NCI-H2196 treated with DMSO at 0.1 percent for 48 hours (cell line): ENCODE results near the gene DNASE2B.

Experiments
- DNase-seq: peaks from one replicate; lab custom pipeline; 2025; ENCODE audit not compliant: unreplicated experiment; lab: John Stamatoyannopoulos, UW

Gene DNASE2B, protein sequence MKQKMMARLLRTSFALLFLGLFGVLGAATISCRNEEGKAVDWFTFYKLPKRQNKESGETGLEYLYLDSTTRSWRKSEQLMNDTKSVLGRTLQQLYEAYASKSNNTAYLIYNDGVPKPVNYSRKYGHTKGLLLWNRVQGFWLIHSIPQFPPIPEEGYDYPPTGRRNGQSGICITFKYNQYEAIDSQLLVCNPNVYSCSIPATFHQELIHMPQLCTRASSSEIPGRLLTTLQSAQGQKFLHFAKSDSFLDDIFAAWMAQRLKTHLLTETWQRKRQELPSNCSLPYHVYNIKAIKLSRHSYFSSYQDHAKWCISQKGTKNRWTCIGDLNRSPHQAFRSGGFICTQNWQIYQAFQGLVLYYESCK

DNA sequence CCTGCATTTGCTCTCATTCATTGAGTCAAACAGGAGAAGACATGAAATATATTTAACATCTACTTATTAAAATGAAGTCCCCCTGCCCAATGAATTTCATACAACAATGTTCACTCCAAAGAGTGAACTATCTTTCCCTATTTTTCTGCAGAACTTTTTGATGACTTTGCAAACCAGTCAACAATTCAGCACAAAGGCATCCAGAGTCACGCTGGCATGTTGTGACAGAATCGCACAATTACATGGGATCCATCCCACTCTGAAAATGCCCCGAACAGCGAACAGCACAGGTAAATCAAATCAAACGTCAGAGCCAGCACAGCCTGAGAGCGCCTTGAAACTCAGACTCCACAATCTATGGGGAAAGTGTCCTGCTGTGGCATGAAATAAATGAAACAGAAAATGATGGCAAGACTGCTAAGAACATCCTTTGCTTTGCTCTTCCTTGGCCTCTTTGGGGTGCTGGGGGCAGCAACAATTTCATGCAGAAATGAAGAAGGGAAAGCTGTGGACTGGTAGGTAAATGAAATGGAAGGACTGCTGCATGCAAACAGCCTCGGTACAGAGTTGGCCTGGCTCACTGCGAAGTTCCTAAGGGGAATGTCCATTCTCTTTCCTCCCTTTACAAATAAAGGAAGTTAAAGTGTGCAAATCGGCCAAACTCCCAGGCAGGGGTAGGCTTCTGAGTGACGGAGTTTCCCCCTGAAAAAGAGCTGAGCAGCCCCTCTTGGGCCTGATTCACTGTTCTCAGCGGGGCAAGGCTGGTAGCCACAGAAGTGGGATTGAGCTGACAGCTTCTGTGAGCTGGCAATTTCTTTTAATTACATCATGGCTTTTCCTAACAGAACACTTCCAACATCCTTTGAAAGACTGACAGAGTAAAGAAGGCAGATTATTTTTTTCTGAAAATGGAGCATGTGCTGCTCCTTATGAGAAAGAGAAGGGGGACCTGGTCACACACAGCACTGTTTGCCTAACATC lies at the start of gene DNASE2B:
DNASE2B (plus strand) TSS at position 310 of the 981 bp plus-strand sequence; CDS start at position 391, 81 bp downstream.
- DNase-seq = no peak

- no peak for DNase-seq
Observed at GRCh38 chr1:84348759-84349158, 49.5 kb upstream of the DNASE2B start.

GRCh38 chr1:84350104-84350503 lies 48.2 kb upstream of the DNASE2B start:
- no peak for DNase-seq

DNA sequence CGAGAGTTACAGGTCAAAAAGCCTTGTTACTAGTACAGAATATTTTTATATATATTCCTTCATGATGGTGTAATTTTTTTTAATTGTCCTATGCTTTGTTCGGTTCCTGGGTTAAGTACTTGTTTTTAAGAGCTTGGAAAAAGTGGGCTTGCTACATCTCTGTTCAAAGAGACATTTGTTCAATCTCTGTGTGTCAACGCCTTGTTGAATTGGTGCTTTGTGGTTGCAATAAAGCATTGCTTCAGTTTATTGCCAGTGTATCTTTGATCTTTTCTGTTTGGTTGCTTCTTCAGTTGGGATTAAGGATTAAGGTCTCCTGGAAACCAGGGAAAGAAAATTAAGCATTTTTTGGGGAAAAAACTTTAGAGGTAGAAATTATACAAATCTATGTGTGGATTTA lies 47.7 kb upstream of the DNASE2B start:
- DNase-seq = no peak

- DNase-seq = no peak
Observed at GRCh38 chr1:84352298-84353106, 45.8 kb upstream of the DNASE2B start.

DNA sequence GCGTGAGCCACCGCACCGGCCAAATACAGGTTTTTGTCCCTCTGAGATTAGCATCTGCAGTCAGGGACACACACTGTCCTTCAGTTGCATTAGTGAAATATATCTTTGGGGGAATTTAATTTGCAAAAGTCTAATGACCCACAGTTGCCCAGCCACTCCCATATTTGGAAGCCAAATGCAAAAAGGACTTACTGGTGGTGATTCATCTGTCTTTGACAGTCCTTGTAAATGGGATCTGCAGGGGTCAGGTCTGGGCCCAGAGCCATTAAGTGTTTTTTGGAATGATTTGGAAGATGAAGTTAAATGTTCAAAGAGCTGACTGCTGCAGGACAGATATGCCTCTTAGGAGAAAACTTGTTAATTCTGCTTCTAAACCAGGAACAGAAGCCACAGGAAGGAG lies 44.6 kb upstream of the DNASE2B start:
- DNase-seq = no peak

- no peak for DNase-seq
Observed at GRCh38 chr1:84355556-84355955, 42.7 kb upstream of the DNASE2B start.

DNA sequence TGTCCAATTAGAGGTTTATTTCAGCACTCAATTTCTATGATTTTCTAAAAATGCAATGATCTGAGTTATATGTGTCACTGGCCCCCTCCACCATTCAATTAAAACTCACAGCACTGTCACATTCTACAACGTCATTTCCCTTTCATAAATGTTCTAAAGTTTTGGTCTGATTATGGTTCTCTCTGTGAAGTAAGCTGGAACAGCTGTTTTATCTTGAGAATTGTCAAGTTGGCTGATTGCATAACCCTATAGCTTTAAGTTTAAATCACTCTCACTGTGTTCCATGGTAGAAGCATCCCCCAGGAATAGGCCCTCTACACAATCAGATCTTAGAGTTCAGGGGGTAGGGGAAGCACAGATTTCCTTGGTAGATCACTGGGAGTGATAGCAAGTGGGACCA lies 41.4 kb upstream of the DNASE2B start:
- no peak for DNase-seq

GRCh38 chr1:84358695-84359094 lies 39.6 kb upstream of the DNASE2B start:
- DNase-seq = no peak

- no peak for DNase-seq
Observed at GRCh38 chr1:84360316-84360715, 38.0 kb upstream of the DNASE2B start.

- DNase-seq = no peak
Observed at GRCh38 chr1:84361796-84362195, 36.5 kb upstream of the DNASE2B start.

DNA sequence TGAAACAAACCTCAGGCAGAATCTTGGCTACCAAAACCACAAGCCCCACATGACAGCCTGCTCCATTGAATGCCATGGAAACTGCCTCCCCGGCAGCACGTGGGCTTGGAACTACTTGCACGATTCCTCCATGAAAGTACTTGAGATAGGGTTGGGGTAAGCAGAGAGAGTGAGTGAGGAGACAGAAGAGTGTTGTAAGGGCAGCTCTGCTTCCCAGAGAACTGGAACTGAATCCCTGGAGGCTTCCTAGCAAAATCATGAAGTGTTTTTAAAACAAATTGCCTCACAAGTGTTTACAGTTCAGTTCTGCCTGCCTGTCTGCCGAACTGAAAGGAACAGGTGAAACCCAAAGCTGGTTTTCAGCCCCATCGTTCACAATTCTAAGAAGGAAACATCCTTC lies 35.3 kb upstream of the DNASE2B start:
- DNase-seq = peak; percentile 28

DNA sequence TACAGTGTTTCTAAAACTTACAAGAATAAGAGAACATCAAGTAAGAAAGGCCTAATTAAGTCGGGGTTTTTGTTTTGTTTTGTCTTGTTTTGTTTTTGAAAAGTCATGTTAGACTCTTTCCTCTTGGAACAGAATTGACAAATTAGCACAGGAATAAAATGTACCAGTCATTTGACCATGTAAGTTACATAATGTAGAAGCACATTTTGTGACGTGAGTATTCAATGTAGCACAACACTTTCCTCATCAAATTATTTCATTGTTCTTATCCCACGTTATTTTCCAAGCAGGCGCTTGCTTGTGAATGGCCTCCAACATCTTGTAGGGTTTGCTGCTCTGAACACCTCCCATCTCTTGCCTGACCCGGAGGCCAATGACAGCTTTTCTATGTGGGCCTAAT lies 34.7 kb upstream of the DNASE2B start:
- DNase-seq = no peak

DNA sequence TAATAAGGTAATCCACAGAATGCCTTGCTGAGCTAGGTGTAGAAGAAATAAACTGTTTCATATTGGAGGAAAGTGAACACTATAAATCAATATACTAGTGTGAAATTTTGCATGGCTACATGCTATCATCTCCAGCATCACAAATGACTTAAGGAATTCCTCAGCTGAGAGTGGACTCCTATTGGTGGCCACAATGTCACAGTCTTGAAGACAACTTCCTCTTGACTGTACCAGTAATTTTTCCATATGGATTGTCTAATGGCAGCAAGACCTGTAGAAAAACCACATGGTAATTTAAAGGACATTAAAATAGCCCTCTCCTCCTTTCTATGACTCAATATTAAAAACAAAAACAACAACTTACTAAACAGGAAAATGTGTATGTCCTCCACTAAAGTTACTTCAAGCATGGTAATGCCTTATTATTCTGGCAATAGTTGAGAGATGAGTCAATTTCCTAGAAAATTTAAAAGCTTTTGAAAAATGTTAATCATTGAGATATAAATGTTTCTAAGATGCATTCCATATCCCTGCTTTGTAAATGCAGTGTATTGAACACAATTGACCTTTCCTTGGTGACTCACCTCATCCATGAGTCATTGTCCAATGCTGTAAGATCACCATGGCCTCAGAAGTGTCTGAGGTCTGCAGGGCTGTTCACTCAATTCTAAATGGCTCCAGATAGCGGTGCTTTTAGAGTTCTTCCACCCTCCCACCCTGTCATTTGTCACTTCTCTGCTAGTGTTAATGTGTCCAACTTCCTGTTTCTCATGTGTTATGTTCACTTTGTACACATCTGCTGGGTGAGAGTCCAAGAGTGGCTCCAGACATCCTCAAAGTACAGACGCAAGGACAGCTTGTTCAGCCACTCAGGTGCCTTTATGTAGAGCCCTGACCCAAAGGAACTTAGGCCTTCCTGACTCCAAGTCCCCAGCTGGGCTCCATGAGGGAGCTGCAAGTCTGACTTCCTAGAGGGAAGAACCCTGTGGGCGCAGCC lies 32.8 kb upstream of the DNASE2B start:
- no peak for DNase-seq

DNA sequence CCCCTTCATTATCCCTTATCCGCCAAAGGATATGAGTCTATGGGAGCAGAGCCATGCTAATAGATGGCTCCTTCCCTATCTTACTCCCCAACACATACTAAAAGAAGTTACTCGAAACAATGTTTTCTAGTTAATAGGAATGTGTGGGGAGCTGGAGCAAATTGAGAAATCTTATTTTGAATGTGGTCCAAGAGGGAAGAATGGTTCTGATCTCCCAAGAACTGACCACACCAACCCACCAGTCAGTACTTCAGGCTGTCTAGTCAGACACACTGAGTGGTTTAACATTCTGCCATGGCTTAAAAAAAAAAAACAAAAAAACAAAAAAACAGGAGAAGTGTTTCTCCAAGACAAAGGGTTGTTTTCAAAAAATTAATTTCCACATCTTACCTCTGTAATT lies 31.5 kb upstream of the DNASE2B start:
- DNase-seq = no peak

DNA sequence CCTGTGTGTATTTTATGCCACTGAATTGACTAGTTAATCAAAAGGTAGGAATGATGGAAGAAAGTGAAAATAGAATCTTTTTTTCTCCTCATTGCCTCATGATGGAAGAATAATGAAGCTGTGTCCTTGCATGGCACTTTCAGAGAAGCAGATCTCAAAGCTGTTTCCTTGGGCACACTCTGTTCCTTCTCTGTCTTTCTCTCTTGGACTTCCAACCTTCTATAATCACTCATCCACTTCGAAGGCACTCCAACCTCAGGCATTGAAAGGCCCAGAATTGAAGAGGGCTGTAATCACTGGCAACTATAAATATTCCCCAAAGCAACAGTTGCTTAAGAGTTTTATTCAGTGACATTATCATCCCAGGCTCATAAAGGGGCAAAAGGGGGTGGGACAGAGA lies 31.1 kb upstream of the DNASE2B start:
- no peak for DNase-seq

DNA sequence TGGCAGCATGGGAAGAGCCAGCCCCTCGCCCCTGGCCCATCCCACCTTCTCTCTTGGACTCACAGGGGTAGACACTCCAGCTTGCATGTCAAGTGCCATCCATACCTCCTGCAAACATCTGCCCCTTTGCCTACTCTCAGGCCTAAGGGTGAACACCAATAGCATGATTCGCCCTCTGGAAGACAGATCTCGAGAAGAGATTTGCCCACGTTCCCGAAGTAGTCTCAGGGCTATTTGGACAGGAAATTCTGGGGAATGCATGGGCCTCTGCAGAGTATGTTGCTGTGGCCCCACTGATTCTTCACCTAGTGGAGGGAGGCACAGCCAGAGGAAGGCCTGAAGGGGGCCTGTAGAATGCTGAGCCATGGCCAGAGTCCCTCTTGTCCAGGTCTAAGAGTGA lies 29.8 kb upstream of the DNASE2B start:
- DNase-seq = no peak

DNA sequence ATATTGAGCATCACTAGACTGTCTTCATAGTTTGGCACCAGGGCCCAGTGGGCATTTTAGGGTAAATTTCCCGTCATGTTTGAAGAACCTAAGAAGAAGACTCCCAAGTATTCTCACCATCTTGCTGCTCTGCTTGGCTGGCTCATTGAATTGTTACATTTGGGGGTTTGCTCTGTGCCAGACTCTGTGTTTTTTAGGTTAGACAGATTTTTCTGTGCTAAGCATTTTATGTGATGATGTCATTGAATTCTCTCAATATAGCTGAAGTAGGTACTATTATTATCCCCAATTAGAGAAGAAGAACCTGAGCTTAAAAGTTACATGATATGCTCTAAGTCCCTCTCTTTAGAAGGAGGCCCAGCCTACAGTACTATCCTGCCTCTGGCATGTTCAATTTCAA lies 28.0 kb upstream of the DNASE2B start:
- no peak for DNase-seq

DNA sequence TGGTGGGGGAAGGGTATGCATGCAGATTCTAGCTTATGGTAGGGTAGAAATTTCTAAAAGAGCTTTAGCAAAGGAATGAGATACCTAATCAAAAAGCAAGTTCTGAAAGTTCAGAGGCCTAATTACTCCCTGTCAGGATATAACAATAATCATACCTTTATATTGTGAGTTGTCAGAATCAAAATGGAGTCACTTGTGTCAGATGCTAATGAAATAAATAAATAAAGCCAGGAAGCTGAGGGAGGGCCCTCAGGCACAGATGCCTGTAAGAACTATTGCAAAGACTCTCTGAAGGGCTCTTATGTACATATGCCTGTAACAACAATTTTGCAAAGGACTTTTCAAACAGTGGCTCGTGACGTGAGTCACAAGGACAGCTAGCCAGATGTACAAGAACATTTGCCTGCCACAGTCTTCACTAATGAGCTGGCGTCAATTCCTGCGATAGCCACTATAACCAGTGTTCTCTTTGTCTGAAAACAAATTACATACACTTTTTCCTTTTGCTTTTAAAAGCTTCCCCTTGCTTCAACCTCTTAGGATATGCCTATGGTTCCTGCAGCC lies 27.4 kb upstream of the DNASE2B start:
- no peak for DNase-seq
